ENCODE data around the gene PALLD. TPM values are rescaled to one million over a fixed set of nuclear protein-coding genes. Genes with fewer than 3 reads are reported as not detected.

PALLD gene
- polyA plus RNA-seq, 3 donors = 6.1 to 11.8 (median 9.9) TPM

- Mint-ChIP-seq H3K9me3 (peaks cover 0 to 9% (median 7%) of the 10 kb centered on the region in 7 donors), H3K4me3 (no peak overlapping the region), H3K27me3 (ENCODE audit: low read depth in 3 of 3) (peaks cover 0 to 5% (median 0%) of the 10 kb centered on the region in 3 donors), H3K36me3 (peaks cover 0 to 3% of the 10 kb centered on the region in 2 donors), H3K27ac (peak overlapping the region in 6 of 7 donors; percentile 7 to 84 (median 65)), H3K4me1 (peaks cover 58% of the 10 kb centered on the region)
- TF ChIP-seq CTCF (IDR thresholded peaks at IDR 0.05) = no peak
- peak; percentile 26 to 40 (median 35) for DNase-seq
- H3K4me3 ChIP-seq (replicated peaks in 1 of 3; ENCODE audit: low read depth in 2 of 3, low read length in 3 of 3) = no peak overlapping the region
- intact Hi-C loops (cut with micrococcal nuclease) = loop anchor here (5.0 to 10.0 kb wide), 2 partner anchors 70 to 73 kb away; no protein-coding TSS in a partner anchor
- peaks cover 56 to 73% of the 10 kb centered on the region in 2 donors for H3K4me1 ChIP-seq (ENCODE audit: control insufficient read depth in 1 of 2, insufficient read depth in 2 of 2, low read length in 2 of 2)
- no peaks in the 10 kb centered on the region for H3K27me3 ChIP-seq (ENCODE audit: control insufficient read depth in 2 of 2, insufficient read depth in 2 of 2, low read length in 2 of 2)
- H2AFZ ChIP-seq (ENCODE audit: insufficient read depth, low read depth, low read length, poor library complexity, severe bottlenecking) = peak overlapping the region; percentile 43
- H3K27ac ChIP-seq (ENCODE audit: low read depth in 1 of 2, low read length in 2 of 2) = peak overlapping the region in 1 of 2 donors; percentile 8
- H3K4me2 ChIP-seq (replicated peaks; ENCODE audit: extremely low read depth, low read length, poor library complexity, severe bottlenecking) = no peak overlapping the region
- peaks cover 4 to 6% of the 10 kb centered on the region in 2 donors for H3K9me3 ChIP-seq (replicated peaks in 1 of 2; ENCODE audit: control insufficient read depth in 1 of 2, insufficient read depth in 1 of 2, low read length in 2 of 2)
- no peaks in the 10 kb centered on the region for H3K36me3 ChIP-seq (replicated peaks in 1 of 2; ENCODE audit: control insufficient read depth in 1 of 2, insufficient read depth in 2 of 2, low read length in 2 of 2)
- no peak overlapping the region for H3K9ac ChIP-seq (ENCODE audit: insufficient read depth, low read length, poor library complexity, severe bottlenecking)
- WGBS (ENCODE audit: insufficient coverage) = 0% methylated on average over 1 of the region's 3 CpGs
- no peaks in the 10 kb centered on the region for H3K79me2 ChIP-seq (ENCODE audit: insufficient read depth, low read length)
- H4K20me1 ChIP-seq (ENCODE audit: insufficient read depth, low read length) = no peaks in the 10 kb centered on the region
These were observed 298.0 kb downstream of the PALLD start for GRCh38 chr4:168794881-168795280.

- Histone ChIP-seq H4K20me1 (ENCODE audit: insufficient read depth, low read length) (no peaks in the 10 kb centered on the region), H3K79me2 (ENCODE audit: insufficient read depth, low read length) (no peaks in the 10 kb centered on the region), H2AFZ (ENCODE audit: insufficient read depth, low read depth, low read length, poor library complexity, severe bottlenecking) (no peak overlapping the region), H3K36me3 (replicated peaks in 1 of 2; ENCODE audit: control insufficient read depth in 1 of 2, insufficient read depth in 2 of 2, low read length in 2 of 2) (no peaks in the 10 kb centered on the region), H3K9ac (ENCODE audit: insufficient read depth, low read length, poor library complexity, severe bottlenecking) (no peak overlapping the region), H3K27ac (ENCODE audit: low read depth in 1 of 2, low read length in 2 of 2) (peak overlapping the region in 1 of 2 donors; percentile 8), H3K4me2 (replicated peaks; ENCODE audit: extremely low read depth, low read length, poor library complexity, severe bottlenecking) (no peak overlapping the region), H3K9me3 (replicated peaks in 1 of 2; ENCODE audit: control insufficient read depth in 1 of 2, insufficient read depth in 1 of 2, low read length in 2 of 2) (peaks cover 4 to 6% of the 10 kb centered on the region in 2 donors), H3K4me3 (replicated peaks in 1 of 3; ENCODE audit: low read depth in 2 of 3, low read length in 3 of 3) (no peak overlapping the region), H3K27me3 (ENCODE audit: control insufficient read depth in 2 of 2, insufficient read depth in 2 of 2, low read length in 2 of 2) (no peaks in the 10 kb centered on the region), H3K4me1 (ENCODE audit: control insufficient read depth in 1 of 2, insufficient read depth in 2 of 2, low read length in 2 of 2) (peaks cover 51 to 73% of the 10 kb centered on the region in 2 donors)
- H3K4me1 Mint-ChIP-seq = peaks cover 58% of the 10 kb centered on the region
- peaks cover 0 to 9% (median 7%) of the 10 kb centered on the region in 7 donors for H3K9me3 Mint-ChIP-seq
- no CpG with 5 or more reads among the region's 1 CpG for WGBS (ENCODE audit: insufficient coverage)
- H3K27me3 Mint-ChIP-seq (ENCODE audit: low read depth in 3 of 3) = peaks cover 0 to 5% (median 0%) of the 10 kb centered on the region in 3 donors
- DNase-seq = no peak
- intact Hi-C loops (cut with micrococcal nuclease) = loop anchor here (5.0 to 10.0 kb wide), 2 partner anchors 71 to 73 kb away; no protein-coding TSS in a partner anchor
- no peak overlapping the region for H3K4me3 Mint-ChIP-seq
- H3K36me3 Mint-ChIP-seq = peaks cover 0 to 3% of the 10 kb centered on the region in 2 donors
- peak overlapping the region in 3 of 7 donors; percentile 7 to 67 (median 35) for H3K27ac Mint-ChIP-seq
- no peak for TF ChIP-seq CTCF (IDR thresholded peaks at IDR 0.05)
These were observed 298.5 kb downstream of the PALLD start for GRCh38 chr4:168795346-168795745.

Measured in CD14-positive monocyte (primary cell).